AG04450 (cell line): ENCODE results near the gene EHMT2. TPM values are rescaled to one million over a fixed set of nuclear protein-coding genes. Genes with fewer than 3 reads are reported as not detected.
"Not testable (repeated sequence)": the region's sequence is repeated elsewhere in the genome, so short reads cannot be mapped to it uniquely, and the experiment has no call there.

Experiments
- CTCF ChIA-PET: fragments of 300-600, 350-600 bp; formaldehyde crosslinking; extraction: SDS; loops from one replicate; lab custom pipeline; 2022; ENCODE audit warnings: antibody characterized with exemption, inconsistent platforms; lab: Charles Lee
- POLR2A ChIA-PET: fragments of 350-600 bp; formaldehyde crosslinking; extraction: SDS; loops from one replicate; lab custom pipeline; 2021; ENCODE audit warnings: antibody characterized with exemption, inconsistent platforms; lab: Yijun Ruan, JAX
- DNase-seq: peaks from one replicate; pipeline ENCODE4 v3.0.0-alpha.2; 2011; ENCODE audit warnings: low read depth, low spot score
- H3K27ac ChIP-seq: one replicate; pipeline ENCODE4 v1.5.1; 2012; ENCODE audit warnings: low read depth, low read length, control low read depth
- H3K27me3 ChIP-seq: one replicate; pipeline ENCODE4 v1.6.0; 2012; ENCODE audit warnings: low read length; ENCODE audit not compliant: control insufficient read depth, insufficient read depth
- H3K4me3 ChIP-seq: 2 replicates; pipeline ENCODE4 v1.5.1; 2011; ENCODE audit warnings: mild to moderate bottlenecking, low read depth, low read length, control low read depth
- H3K9me3 ChIP-seq: 2 replicates; pipeline ENCODE4 v1.5.1; 2012; ENCODE audit warnings: low read length; ENCODE audit not compliant: control insufficient read depth, insufficient read depth
- polyA plus RNA-seq: library from polyadenylated mRNA; depleted of rRNA; stranded (reverse); fragments of >200 nt; gene quantifications from 2 replicates; pipeline ENCODE4 v1.2.3, GENCODE V29; 2011
- TF ChIP-seq, protein P1 (sequence below): IDR thresholded peaks from 2 replicates; pipeline ENCODE4 v1.5.1; 2011; ENCODE audit warnings: low read depth, low read length, control low read depth, inconsistent platforms

The EHMT2 gene
- polyA plus RNA-seq, 1 experiment: 23.8 TPM

DNA sequence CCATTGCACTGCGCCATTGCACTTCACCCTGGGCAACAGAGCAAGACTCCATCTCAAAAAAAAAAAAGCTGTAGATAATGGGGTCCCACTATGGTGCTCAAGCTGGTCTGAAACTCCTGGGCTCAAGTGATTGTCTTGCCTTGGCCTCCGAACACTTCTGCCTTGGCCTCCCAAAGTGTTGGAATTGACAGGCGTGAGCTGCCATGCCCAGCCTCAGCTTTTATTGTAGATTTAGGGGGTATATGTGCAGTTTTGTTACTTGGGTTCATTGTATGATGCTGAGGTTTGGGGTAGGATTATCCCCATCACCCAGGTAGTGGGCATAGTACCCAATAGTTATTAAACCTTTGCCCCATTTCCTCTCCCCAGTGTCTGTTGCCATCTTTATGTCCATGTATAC, 58.5 kb downstream of the EHMT2 start:
- TF ChIP-seq, protein P1, sequence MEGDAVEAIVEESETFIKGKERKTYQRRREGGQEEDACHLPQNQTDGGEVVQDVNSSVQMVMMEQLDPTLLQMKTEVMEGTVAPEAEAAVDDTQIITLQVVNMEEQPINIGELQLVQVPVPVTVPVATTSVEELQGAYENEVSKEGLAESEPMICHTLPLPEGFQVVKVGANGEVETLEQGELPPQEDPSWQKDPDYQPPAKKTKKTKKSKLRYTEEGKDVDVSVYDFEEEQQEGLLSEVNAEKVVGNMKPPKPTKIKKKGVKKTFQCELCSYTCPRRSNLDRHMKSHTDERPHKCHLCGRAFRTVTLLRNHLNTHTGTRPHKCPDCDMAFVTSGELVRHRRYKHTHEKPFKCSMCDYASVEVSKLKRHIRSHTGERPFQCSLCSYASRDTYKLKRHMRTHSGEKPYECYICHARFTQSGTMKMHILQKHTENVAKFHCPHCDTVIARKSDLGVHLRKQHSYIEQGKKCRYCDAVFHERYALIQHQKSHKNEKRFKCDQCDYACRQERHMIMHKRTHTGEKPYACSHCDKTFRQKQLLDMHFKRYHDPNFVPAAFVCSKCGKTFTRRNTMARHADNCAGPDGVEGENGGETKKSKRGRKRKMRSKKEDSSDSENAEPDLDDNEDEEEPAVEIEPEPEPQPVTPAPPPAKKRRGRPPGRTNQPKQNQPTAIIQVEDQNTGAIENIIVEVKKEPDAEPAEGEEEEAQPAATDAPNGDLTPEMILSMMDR: no peak
- Histone ChIP-seq H3K27me3 (no peaks in the 10 kb centered on the region), H3K9me3 (no peaks in the 10 kb centered on the region; the same call in 1 of the 2 replicates), H3K27ac (no peak overlapping the region), H3K4me3 (no peak overlapping the region)
- CTCF ChIA-PET: interaction anchor here (1.6 kb wide), 1 partner anchor 48 kb away, joined by 5 read pairs; no protein-coding TSS in a partner anchor
- POLR2A ChIA-PET: interaction anchor here (1.6 kb wide), 1 partner anchor 43 kb away, joined by 4 read pairs; no protein-coding TSS in a partner anchor
- no peak for DNase-seq

DNA sequence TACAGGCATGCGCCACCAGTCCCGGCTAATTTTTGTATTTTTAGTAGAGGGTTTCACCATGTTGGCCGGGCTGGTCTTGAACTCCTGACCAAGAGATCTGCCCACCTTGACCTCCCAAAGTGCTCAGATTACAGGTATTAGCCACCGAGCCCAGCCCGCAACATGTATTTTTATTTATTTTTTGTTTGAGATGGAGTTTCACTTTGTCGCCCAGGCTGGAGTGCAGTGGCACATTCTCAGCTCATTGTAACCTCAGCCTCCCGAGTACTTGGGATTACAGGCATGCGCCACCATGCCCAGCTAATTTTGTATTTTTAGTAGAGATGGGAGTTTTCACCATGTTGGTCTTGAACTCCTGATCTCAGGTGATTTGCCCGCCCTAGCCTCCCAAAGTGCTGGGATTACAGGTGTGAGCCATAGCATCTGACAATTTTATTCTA, 59.4 kb downstream of the EHMT2 start:
- H3K27me3 ChIP-seq, H3K27ac ChIP-seq, DNase-seq, H3K9me3 ChIP-seq, CTCF ChIA-PET, POLR2A ChIA-PET: not testable (repeated sequence)
- H3K4me3 ChIP-seq: peak overlapping the region; percentile 92

DNA sequence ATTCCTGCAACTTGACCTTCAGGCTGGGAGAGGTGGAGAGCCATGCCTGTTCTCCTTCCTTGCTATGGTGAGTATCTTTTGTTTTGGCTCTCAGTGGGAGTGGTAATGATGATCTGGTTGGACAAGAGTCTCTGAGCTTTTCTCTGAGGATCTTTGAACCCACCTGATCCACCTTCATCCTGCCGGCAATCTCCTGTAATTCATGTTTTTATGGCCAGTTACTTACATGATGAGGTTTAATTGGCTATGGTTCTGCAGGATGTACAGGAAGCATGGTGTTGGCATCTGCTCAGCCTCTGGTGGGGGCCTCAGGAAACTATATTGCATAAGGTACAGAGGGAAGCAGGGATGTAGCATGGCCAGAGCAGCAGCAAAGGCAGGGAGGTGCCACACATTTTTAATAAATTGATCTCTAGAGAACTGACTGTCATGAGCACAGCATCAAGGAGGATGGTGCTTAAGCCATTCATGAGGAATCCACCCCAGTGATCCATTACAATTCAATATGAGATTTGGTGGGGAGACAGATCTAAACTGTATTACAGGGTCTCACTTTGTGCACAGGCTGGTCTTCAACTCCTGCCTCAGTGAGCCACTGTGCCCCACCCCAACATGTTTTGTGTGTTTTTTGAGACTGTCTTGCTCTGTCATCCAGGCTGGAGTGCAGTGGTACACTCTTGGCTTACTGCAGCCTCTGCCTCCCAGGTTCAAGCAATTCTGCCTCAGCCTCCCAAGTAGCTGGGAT, 60.0 kb downstream of the EHMT2 start:
- Histone ChIP-seq H3K27ac (no peak overlapping the region), H3K9me3 (no peaks in the 10 kb centered on the region; the same call in 1 of the 2 replicates), H3K4me3 (peak overlapping the region; percentile 92), H3K27me3 (no peaks in the 10 kb centered on the region)
- TF ChIP-seq, protein P1: no peak
- DNase-seq: no peak
- POLR2A ChIA-PET: interaction anchor here (0.6 to 1.8 kb wide), 2 partner anchors 10 to 25 kb away, joined by 3 to 8 read pairs; partner anchors contain the start of genes HSPA1B and NEU1
- CTCF ChIA-PET: interaction anchor here (0.8 kb wide), 1 partner anchor 67 kb away, joined by 4 read pairs; no protein-coding TSS in a partner anchor

DNA sequence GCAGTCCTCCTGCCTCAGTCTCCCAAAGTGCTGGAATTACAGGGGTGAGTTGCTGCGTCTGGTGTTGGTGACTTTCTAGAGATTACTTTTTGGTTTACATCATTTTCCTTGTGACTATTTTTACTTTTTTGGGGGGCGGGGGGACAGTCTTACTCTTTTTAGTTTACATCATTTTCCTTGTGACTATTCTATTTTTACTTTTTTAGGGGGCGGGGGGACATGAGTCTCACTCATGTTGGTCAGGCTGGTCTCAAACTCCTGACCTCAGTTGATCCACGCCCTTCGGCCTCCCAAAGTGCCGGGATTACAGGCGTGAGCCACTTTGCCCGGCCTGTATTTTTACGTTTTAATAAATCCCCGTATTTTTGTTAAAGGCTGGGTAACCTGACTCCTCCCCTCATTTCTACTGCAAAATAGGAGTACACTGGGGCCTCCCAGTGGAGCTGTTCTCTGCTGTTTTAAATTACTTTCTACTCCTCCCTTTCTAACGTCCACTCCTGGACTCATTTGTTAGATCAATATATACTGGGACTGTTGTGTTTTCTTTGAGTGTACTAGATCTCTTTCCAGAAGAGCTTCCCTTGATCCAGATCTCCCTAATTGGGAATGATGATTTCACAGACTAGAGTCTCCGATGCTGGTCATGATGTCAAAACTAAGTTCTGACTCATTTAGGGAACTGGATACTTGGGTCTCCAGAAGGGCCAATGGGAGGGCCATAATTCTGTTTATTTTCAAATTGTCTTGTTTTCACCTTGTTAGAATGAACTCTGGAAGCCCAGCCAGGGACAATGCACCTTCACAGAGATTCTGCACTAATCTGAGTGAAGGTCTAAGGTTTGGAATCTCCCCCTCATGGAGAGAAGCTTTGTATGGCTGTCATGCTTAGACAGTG, 60.8 kb downstream of the EHMT2 start:
- TF ChIP-seq, protein P1: peak; percentile 21; the same call in 1 of the 2 replicates
- POLR2A ChIA-PET: interaction anchor here (0.6 to 2.5 kb wide), 7 partner anchors 9 to 1323 kb away, joined by 3 to 19 read pairs (median 7); partner anchors contain the start of genes HSPA1A, HSPA1B, HSPA1L and NEU1
- H3K9me3 ChIP-seq: no peaks in the 10 kb centered on the region

DNA sequence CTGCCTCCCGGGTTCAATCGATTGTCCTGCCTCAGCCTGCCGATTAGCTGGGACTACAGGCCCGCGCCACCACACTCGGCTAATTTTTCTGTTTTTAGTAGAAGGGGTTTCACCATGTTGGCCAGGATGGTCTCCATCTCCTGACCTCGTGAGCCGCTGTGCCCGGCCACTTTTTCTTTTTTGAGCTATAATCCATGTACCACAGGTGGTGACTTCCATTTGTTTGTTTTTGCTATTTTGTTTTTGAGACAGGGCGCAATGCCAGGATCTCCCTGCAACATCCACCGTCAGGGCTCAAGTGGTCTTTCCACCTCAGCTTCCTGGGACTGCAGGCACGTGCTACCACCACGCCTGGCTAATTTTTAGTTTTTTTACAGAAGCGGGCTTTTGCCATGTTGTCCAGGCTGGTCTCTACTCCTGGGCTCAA, 61.4 kb downstream of the EHMT2 start:
- POLR2A ChIA-PET: interaction anchor here (0.6 to 2.5 kb wide), 9 partner anchors 9 to 1324 kb away, joined by 3 to 19 read pairs (median 8); partner anchors contain the start of genes CLIC1, GPANK1, HSPA1A and HSPA1B
- DNase-seq: no peak
- Histone ChIP-seq H3K4me3 (peak overlapping the region; percentile 92), H3K9me3 (no peaks in the 10 kb centered on the region), H3K27ac (peak overlapping the region; percentile 65), H3K27me3 (no peaks in the 10 kb centered on the region)
- CTCF ChIA-PET: interaction anchor here (1.7 kb wide), 1 partner anchor 40 kb away, joined by 4 read pairs; no protein-coding TSS in a partner anchor
- TF ChIP-seq, protein P1: no peak

More for the DNA sequence above, 60.8 kb downstream of the EHMT2 start:
- peak overlapping the region; percentile 65 for H3K27ac ChIP-seq
- CTCF ChIA-PET: interaction anchor here (0.8 to 1.7 kb wide), 2 partner anchors 40 to 67 kb away, joined by 4 read pairs; no protein-coding TSS in a partner anchor
- DNase-seq: no peak
- H3K4me3 ChIP-seq: peak overlapping the region; percentile 92
- no peaks in the 10 kb centered on the region for H3K27me3 ChIP-seq
